Calu3 (cell line): ENCODE measurements around the gene CD180. TPM values are rescaled to one million over a fixed set of nuclear protein-coding genes. Genes with fewer than 3 reads are reported as not detected.

Experiments used
- BruUV-seq: library from RNA; stranded (reverse); fragments of 400-500 nt; replicated peaks from 2 replicates; lab custom pipeline; 2021; lab: Mats Ljungman, UMichigan
- CTCF ChIA-PET: fragments of 300-600 bp; sonication (Branson Sonifier 250); formaldehyde crosslinking; loops from one replicate; lab custom pipeline; 2022; ENCODE audit warnings: antibody characterized with exemption; lab: Charles Lee
- DNase-seq: peaks from one replicate; pipeline ENCODE4 v3.0.0; 2022
- H3K27ac Mint-ChIP-seq: one replicate; pipeline ENCODE4 v1.8.0; 2022; ENCODE audit warnings: mixed read lengths; ENCODE audit not compliant: unreplicated experiment
- H3K27me3 Mint-ChIP-seq: one replicate; pipeline ENCODE4 v1.8.0; 2022; ENCODE audit warnings: mixed read lengths; ENCODE audit not compliant: unreplicated experiment
- H3K36me3 Mint-ChIP-seq: one replicate; pipeline ENCODE4 v1.8.0; 2022; ENCODE audit warnings: mild to moderate bottlenecking, moderate library complexity, mixed read lengths; ENCODE audit not compliant: insufficient read depth, unreplicated experiment
- H3K4me1 Mint-ChIP-seq: one replicate; pipeline ENCODE4 v1.8.0; 2022; ENCODE audit warnings: mild to moderate bottlenecking, low read depth, mixed read lengths; ENCODE audit not compliant: unreplicated experiment
- H3K4me3 Mint-ChIP-seq: one replicate; pipeline ENCODE4 v1.8.0; 2022; ENCODE audit warnings: mild to moderate bottlenecking, low read depth, moderate library complexity, mixed read lengths; ENCODE audit not compliant: unreplicated experiment
- H3K9me3 Mint-ChIP-seq: one replicate; pipeline ENCODE4 v1.8.0; 2022; ENCODE audit warnings: low read depth, mixed read lengths; ENCODE audit not compliant: unreplicated experiment
- intact Hi-C: fragments of 100-400 bp; cut with micrococcal nuclease; formaldehyde crosslinking; loops from one replicate; pipeline ENCODE4 v1.10.0; 2022; ENCODE audit not compliant: unreplicated experiment
- total RNA-seq: library from RNA; stranded (reverse); gene quantifications from 2 replicates; pipeline ENCODE4 v1.2.3, GENCODE V29; 2022
- TF ChIP-seq, protein P1 (sequence below): fragments of 200-600 bp; IDR thresholded peaks from one replicate; pipeline ENCODE4 v1.8.0; 2022; ENCODE audit warnings: antibody characterized with exemption; ENCODE audit not compliant: unreplicated experiment

CD180 gene
- total RNA-seq, 1 experiment from 2014 or later, result not detected

DNA sequence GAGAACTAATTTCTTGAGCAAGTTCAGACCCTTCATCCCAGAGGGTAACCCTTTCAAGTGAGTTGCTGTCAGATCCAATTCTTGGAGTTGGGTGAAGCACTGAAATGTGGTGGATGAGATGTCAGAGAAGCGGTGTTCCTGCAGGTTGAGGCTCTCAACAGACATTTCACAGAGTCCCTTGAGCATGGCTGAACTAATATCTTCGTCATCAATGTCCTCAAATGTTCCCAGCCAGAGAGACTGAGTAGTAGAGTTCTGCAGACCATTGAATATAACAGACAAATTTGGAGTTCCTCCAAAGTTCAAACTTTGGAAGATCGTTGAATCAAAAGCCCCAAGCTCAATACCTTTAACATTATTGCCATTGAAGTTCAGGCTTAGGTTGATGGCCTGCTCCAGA is 12.7 kb downstream of the CD180 start:
- Mint-ChIP-seq H3K4me3 (no peak overlapping the region), H3K27me3 (no peaks in the 10 kb centered on the region), H3K4me1 (peaks cover 7% of the 10 kb centered on the region), H3K27ac (no peak overlapping the region), H3K9me3 (no peaks in the 10 kb centered on the region), H3K36me3 (no peaks in the 10 kb centered on the region)
- CTCF ChIA-PET, result no interaction called here
- DNase-seq, result no peak
- no TSS peak for BruUV-seq
- TF ChIP-seq, protein P1, sequence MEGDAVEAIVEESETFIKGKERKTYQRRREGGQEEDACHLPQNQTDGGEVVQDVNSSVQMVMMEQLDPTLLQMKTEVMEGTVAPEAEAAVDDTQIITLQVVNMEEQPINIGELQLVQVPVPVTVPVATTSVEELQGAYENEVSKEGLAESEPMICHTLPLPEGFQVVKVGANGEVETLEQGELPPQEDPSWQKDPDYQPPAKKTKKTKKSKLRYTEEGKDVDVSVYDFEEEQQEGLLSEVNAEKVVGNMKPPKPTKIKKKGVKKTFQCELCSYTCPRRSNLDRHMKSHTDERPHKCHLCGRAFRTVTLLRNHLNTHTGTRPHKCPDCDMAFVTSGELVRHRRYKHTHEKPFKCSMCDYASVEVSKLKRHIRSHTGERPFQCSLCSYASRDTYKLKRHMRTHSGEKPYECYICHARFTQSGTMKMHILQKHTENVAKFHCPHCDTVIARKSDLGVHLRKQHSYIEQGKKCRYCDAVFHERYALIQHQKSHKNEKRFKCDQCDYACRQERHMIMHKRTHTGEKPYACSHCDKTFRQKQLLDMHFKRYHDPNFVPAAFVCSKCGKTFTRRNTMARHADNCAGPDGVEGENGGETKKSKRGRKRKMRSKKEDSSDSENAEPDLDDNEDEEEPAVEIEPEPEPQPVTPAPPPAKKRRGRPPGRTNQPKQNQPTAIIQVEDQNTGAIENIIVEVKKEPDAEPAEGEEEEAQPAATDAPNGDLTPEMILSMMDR, result no peak
- intact Hi-C loops, result no loop called here

DNA sequence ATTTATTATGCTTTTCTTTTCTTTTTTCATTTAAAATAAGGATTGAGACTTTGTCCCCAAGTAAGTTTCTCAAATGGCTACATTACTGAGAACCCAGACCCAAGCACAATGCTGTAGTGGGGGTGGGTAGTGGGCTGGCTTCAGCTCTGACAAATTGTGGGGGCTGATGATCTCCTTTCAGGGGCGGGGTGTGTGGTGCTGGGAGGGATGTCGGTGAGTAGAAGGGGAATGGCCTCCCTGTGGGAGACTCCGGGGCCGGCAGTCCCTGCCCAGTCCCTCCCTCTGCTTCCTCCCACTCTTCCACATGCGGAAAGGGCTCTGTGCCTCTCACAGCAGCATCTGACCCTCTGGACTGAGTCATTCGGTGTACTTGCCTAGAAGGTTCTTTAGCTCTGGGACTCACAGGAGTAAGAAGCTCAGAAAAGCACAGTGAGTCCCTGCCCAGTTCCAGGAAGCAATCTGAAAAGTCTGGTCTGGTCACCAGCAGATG is 14.3 kb downstream of the CD180 start:
- Mint-ChIP-seq H3K9me3 (peaks cover 8% of the 10 kb centered on the region), H3K4me1 (peaks cover 7% of the 10 kb centered on the region), H3K27ac (no peak overlapping the region), H3K27me3 (no peaks in the 10 kb centered on the region), H3K36me3 (no peaks in the 10 kb centered on the region), H3K4me3 (no peak overlapping the region)
- TF ChIP-seq, protein P1, result no peak
- intact Hi-C loops, result no loop called here
- no TSS peak for BruUV-seq
- DNase-seq, result peak; percentile 21
- CTCF ChIA-PET, result interaction anchor here (0.7 to 1.2 kb wide), 3 partner anchors 25 to 127 kb away, joined by 3 read pairs; no protein-coding TSS in a partner anchor

DNA sequence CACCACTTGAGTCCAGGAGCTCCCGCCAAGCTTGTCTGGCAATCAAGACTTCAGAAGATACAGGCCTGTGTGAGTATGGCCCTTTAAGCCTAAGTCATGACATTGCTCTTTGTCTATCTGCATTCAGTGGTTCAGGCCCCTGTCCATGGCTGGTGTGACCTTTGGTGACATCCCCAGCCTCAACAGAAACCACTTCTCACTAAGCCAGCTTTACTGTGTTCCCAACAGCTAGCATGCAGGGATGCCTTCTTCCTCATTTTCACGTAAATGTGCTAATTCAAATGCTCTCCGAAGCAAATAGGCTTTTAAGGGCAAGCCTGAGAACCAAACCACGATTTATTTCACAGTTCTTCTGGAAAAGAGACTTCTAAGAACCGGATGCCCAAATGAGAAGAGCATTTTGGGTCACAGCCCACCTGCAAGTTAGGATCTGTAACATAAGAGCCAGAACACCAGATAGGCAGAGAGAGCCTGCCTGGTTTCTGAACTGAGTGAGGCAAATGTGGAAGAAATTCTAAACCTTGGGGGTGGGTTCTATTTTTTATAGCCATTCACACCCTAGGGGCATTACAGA is 14.9 kb downstream of the CD180 start:
- CTCF ChIA-PET, result interaction anchor here (1.2 kb wide), 1 partner anchor 25 kb away, joined by 3 read pairs; no protein-coding TSS in a partner anchor
- Mint-ChIP-seq H3K4me3 (no peak overlapping the region), H3K27me3 (no peaks in the 10 kb centered on the region), H3K9me3 (peaks cover 8% of the 10 kb centered on the region), H3K4me1 (peaks cover 7% of the 10 kb centered on the region), H3K36me3 (no peaks in the 10 kb centered on the region), H3K27ac (no peak overlapping the region)
- intact Hi-C loops, result no loop called here
- no peak for DNase-seq
- BruUV-seq, result no TSS peak
- TF ChIP-seq, protein P1, result no peak

DNA sequence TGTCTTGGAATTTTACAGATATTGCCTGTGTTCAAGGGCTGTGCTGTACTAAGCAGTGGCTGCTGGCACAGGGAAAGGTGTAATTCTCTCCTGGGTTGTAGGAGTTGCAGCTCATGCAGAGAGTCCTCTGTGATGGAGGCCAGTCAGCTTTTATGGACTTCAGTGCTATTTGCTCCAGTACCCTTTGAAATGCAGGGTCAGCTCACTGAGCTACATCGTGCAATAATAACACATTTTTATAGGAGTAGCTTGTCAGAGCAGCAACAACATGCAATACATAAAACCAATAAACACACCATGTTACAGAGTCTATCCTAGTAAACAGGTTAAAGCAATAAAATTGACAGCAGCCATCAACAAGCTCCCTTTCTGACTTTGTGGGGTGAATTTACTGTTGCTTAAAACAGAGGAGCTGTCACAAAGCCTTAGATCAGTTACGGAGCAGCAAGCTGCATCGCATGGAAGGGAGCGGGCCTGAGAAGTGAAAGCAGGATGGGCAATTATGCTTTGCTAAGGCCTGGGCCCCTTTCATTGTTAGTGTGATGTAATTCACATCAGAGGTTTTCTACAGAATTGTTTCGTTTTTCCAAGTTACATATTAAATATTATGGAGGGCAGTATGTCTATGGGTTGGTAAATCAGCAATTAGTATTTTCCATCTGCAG is 16.8 kb downstream of the CD180 start:
- no peak for DNase-seq
- Mint-ChIP-seq H3K27ac (no peak overlapping the region), H3K27me3 (no peaks in the 10 kb centered on the region), H3K36me3 (no peaks in the 10 kb centered on the region), H3K4me3 (no peak overlapping the region), H3K9me3 (peaks cover 8% of the 10 kb centered on the region), H3K4me1 (peaks cover 7% of the 10 kb centered on the region)
- CTCF ChIA-PET, result no interaction called here
- BruUV-seq, result no TSS peak
- intact Hi-C loops, result no loop called here
- TF ChIP-seq, protein P1, result no peak
